Measurements from ENCODE around the gene MAX. TPM values are rescaled to one million over a fixed set of nuclear protein-coding genes. Genes with fewer than 3 reads are reported as not detected.

The MAX gene
- polyA plus RNA-seq, 1 donor from 2014 or later: 55.3 TPM

- TF ChIP-seq TAF1 (IDR thresholded peaks at IDR 0.05; ENCODE audit: low read depth) (no peak), EP300 (conservative IDR thresholded peaks at IDR 0.05; ENCODE audit: poor library complexity, severe bottlenecking) (no peak), CTCF (IDR thresholded peaks at IDR 0.05; ENCODE audit: poor library complexity, severe bottlenecking) (no peak), EZH2 (IDR thresholded peaks at IDR 0.05; ENCODE audit: borderline replicate concordance, insufficient read depth, low read length, poor library complexity, severe bottlenecking) (no peak), REST (IDR thresholded peaks at IDR 0.05; ENCODE audit: borderline replicate concordance) (no peak), POLR2AphosphoS5 (IDR thresholded peaks at IDR 0.05) (no peak), MXI1 (conservative IDR thresholded peaks at IDR 0.05; ENCODE audit: poor library complexity, severe bottlenecking) (no peak), SMC3 (conservative IDR thresholded peaks at IDR 0.05; ENCODE audit: poor library complexity) (no peak), RAD21 (conservative IDR thresholded peaks at IDR 0.05) (no peak)
These were observed 41.9 kb upstream of the MAX start for GRCh38 chr14:65144170-65144569.

GRCh38 chr14:65142914-65143625 lies 40.8 kb upstream of the MAX start:
- Histone ChIP-seq H3K9me2 (ENCODE audit: insufficient read depth, low read length) (no peaks in the 10 kb centered on the region), H3K27ac (ENCODE audit: low read length) (no peak overlapping the region), H3F3A (ENCODE audit: insufficient read depth, low read length, poor library complexity, severe bottlenecking) (no peaks in the 10 kb centered on the region), H3K79me2 (replicated peaks; ENCODE audit: insufficient read depth, low read length) (no peaks in the 10 kb centered on the region), H2AFZ (ENCODE audit: low read depth, low read length) (no peak overlapping the region), H3K9me3 (ENCODE audit: low read length) (no peaks in the 10 kb centered on the region), H3K36me3 (ENCODE audit: insufficient read depth, low read length) (no peaks in the 10 kb centered on the region), H3K4me2 (ENCODE audit: low read length) (no peak overlapping the region), H3K9ac (ENCODE audit: low read length) (no peak overlapping the region), H4K20me1 (ENCODE audit: insufficient read depth) (no peaks in the 10 kb centered on the region), H3K27me3 (ENCODE audit: insufficient read depth, low read depth, low read length) (no peaks in the 10 kb centered on the region), H3K4me3 (ENCODE audit: low read length) (no peak overlapping the region)
- no peak for TF ChIP-seq POLR2AphosphoS5 (IDR thresholded peaks at IDR 0.05)
- no peak for TF ChIP-seq CTCF (IDR thresholded peaks at IDR 0.05; ENCODE audit: poor library complexity, severe bottlenecking)

More at GRCh38 chr14:65144170-65144569, 41.9 kb upstream of the MAX start:
- Histone ChIP-seq H3K27me3 (ENCODE audit: insufficient read depth, low read depth, low read length) (no peaks in the 10 kb centered on the region), H3K36me3 (ENCODE audit: insufficient read depth, low read length) (no peaks in the 10 kb centered on the region), H3K79me2 (replicated peaks; ENCODE audit: insufficient read depth, low read length) (no peaks in the 10 kb centered on the region), H3K9me2 (ENCODE audit: insufficient read depth, low read length) (no peaks in the 10 kb centered on the region), H3K9ac (ENCODE audit: low read length) (no peak overlapping the region), H3K4me3 (ENCODE audit: low read length) (no peak overlapping the region), H3K4me2 (ENCODE audit: low read length) (no peak overlapping the region), H2AFZ (ENCODE audit: low read depth, low read length) (no peak overlapping the region), H4K20me1 (ENCODE audit: insufficient read depth) (no peaks in the 10 kb centered on the region), H3F3A (ENCODE audit: insufficient read depth, low read length, poor library complexity, severe bottlenecking) (no peaks in the 10 kb centered on the region), H3K27ac (ENCODE audit: low read length) (no peak overlapping the region), H3K9me3 (ENCODE audit: low read length) (no peaks in the 10 kb centered on the region)
